Body of pancreas (tissue), 4 donors: ENCODE results near the gene SEMA3F.

Experiments used
- CTCF ChIP-seq, 7 experiments: fragments of 450-650 bp in 4 of 7; fragments of 200-600 bp in 3 of 7; sonication (generic) in 3 of 7; IDR thresholded peaks; one replicate each; pipeline ENCODE4 v1.5.1; 2016 to 2019; ENCODE audit warnings: antibody characterized with exemption in 7 of 7
- POLR2A ChIP-seq, 3 donors: fragments of 450-650 bp; IDR thresholded peaks; one replicate each; pipeline ENCODE4 v1.6.1; 2016; ENCODE audit warnings: antibody characterized with exemption in 3 of 3, mild to moderate bottlenecking in 2 of 3

GRCh38 chr3:50150404-50150750, 4.7 kb upstream of the SEMA3F start:
- TF ChIP-seq CTCF (IDR thresholded peaks at IDR 0.05) (no peak), POLR2A (IDR thresholded peaks at IDR 0.05) (no peak)
